HG03025 (cell line): ENCODE measurements around the gene NKAIN2.
"Not testable (repeated sequence)": the region's sequence is repeated elsewhere in the genome, so short reads cannot be mapped to it uniquely, and the experiment has no call there.

ENCODE experiments used
- ATAC-seq: cut with Tn5 transposase; IDR thresholded peaks from one replicate; pipeline ENCODE4 v1.9.1; 2021; ENCODE audit warnings: mild to moderate bottlenecking, moderate library complexity; ENCODE audit not compliant: unreplicated experiment, low FRiP score

Gene NKAIN2

DNA sequence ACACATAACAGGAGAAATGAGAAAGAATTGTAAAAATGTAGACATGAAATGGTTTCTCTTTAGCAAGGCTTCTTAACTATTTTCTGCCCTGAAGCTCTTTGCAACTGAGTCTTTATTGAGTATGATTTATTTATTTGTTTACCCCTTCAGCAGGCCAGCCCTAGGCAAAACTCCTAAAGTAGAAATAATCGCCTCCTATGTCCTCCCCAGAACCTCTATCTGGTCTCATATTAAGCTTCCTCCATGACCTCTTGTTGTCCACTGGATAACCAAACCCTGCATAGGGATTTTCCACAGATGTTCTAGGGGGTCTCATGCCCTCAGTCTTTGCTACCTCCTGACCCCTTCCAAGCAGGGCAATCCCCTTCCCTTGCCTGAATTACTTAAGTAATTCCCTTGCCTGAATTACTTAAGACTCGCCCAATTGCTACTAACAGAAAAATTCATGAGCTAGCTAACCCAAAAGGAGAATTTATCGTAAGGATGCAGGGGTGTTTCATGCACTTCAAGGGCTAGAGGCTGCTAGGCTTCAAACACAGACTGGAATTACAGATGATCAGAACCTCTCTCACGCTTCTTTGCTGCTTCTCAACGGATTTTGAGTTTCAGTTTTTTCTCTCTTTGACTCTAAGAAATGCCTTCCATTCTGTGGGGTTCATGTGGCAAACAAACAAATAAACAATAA lies 732.6 kb downstream of the NKAIN2 start:
- ATAC-seq, result no peak

GRCh38 chr6:124536842-124537191 lies 733.2 kb downstream of the NKAIN2 start:
- ATAC-seq, result no peak

DNA sequence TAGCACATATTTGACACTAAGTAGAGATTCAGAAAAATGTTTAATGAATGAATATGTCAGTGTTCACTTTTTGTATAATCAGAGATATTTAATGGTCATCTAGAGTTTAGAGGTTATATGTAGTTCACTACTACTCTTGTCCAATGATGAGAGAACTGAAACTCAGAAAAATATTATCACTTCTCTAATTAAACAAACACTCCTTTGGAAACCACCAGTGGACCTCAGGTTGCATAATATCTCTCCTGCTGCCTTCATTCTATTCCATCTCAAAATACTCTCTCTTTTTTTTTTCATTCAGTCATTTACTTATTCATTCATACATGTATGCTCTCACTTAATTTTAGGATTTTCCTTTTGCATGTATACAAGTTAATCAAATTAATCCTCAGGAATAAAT lies 735.4 kb downstream of the NKAIN2 start:
- ATAC-seq, result no peak

DNA sequence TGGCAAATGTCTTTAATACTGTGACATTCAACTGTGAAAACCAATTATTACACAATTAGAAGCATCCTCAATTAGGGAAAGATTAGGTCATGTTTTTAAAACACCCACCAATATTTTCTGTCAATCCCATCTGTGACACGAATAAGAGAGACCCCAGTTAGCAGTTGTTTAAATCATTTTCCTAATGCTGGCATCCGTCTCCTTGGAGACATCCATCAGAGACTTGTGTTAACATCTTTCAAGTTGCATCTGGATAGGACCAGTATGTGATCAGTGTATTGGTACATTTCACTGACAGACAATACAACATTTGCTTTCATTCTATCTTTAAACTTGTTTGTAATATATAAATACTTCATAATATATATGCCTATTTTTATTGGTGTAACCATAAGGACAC lies 737.9 kb downstream of the NKAIN2 start:
- no peak for ATAC-seq

- ATAC-seq, result no peak
These were observed 742.9 kb downstream of the NKAIN2 start for GRCh38 chr6:124546601-124547000.

DNA sequence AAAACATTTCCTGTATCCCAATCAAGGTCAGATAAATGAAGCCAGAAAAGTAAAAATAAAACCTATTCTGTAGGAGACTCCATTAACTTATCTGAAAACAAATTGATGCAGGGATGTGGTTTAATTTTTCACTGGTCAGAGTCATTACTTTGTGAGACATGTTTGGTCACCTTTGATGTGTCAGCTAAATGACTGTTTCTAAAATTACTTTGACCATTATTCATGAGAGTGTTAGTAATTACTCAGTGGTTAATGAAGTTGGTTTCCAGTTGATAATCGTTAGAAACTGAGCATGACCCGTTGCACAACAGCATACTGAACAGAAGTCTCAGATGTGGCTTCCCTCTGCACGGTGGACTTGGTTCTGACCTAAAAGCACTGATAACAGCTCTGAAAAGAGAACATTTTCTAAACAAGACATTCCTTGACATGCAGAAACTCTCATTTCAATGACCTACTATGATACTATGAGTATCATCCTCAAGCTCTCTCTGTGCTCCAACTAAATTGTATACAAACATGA lies 748.1 kb downstream of the NKAIN2 start:
- ATAC-seq, result no peak

- ATAC-seq, result no peak
These were observed 754.2 kb downstream of the NKAIN2 start for GRCh38 chr6:124557873-124558272.

GRCh38 chr6:124560078-124560477 lies 756.4 kb downstream of the NKAIN2 start:
- not testable (repeated sequence) for ATAC-seq

DNA sequence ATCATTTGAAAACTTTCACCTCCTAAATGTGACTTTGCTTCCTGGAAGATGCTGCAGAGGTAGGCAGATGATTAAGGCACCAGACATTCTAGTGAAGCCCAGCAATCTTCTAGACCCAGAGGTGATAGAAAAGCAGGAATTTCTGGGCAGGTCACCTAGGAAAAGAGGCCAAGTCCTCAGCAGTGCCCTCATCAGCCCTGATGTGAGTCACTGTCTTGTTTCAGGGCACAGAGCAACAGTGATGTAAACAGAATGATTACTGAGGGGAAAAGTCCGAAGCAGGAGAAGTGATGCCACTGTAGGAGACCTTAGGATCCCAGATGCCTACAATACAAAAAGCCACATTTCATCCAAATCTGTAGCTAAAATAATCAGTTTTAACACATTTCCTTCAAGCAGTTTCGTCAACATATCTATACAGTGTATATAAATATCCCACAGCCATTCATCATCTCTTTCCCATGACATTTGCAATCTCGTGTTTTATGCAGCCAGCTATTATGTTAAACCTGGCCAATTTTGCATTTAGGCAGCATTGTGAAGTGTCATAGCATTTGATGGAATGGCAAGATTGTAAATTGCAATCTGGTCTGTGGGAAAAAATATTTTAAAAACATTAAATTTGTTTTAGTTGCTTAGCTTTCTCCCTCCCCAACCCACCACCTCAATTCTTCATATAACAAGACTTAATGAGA lies 757.4 kb downstream of the NKAIN2 start:
- no peak for ATAC-seq

DNA sequence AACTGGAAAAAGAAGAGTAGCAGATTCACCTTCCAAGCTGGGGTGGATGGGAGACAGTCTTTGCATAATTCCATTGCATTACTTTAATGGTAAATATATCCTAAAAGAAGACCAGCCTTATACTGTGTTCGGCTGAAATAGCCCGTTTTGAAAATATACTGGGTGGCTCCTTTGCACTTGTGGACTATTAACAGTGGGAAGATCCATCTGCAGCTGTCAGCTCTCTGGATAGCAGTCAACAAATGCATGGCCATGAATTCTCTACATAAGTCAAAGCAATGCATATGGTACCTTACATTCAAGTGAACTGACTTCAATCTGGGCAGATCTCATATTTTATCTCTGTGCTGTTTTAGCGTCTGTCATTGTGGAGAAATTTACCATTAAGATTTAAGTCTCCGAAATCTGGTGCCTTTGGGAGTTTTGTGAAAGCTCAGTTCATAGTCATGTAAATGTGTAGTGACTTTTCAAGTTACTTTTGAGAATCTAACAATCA lies 758.0 kb downstream of the NKAIN2 start:
- no peak for ATAC-seq

DNA sequence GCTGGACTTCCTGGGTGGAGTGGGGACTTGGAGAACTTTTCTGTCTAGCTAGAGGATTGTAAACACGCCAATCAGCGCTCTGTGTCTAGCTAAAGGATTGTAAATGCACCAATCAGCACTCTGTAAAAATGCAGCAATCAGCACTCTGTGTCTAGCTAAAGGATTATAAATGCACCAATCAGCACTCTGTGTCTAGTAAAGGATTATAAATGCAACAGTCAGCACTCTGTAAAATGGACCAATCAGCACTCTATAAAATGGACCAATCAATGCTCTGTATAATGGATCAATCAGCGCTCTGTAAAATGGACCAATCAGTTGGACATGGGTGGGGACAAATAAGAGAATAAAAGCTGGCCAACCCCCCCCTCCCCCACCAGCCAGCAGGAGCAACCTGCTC lies 760.5 kb downstream of the NKAIN2 start:
- ATAC-seq, result not testable (repeated sequence)

DNA sequence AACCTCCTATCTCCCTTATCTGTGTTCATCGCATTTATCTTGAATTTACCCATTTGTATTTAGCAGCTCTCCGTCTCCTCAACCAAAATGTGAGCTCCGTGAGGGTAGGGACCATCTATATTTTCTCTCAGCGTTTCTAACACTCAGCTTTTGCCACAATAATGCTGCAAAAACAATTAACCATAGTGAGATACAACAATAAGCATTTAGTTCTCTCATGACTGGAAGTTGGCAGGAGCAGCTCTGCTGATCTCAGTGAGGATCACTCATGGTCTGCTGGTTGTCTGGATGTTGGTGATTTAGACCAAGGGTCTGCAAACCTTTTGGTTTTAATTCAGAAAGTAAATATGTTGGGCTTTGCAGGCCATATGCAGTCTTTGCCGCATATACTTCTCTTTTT lies 763.7 kb downstream of the NKAIN2 start:
- no peak for ATAC-seq

DNA sequence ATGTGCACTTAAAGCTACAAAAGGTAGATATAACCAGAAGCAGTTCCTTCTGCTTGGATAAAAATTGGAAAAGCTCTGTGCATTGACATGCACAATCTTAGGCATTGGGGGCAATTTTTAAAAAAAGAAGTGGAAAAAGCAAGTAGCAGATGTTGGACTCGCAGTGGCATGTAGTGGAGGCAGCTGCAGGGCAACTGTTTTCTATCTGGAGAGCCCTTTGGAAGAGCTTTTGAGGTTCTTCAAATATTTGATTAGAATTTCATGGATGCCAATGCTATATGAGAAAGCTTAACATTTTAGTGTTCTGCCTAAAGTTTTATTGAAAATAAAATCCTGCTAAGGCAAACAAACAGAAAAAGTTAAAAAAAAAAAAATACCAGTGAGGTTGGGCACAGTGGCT lies 770.3 kb downstream of the NKAIN2 start:
- ATAC-seq, result no peak

GRCh38 chr6:124577734-124578281 lies 774.1 kb downstream of the NKAIN2 start:
- no peak for ATAC-seq

DNA sequence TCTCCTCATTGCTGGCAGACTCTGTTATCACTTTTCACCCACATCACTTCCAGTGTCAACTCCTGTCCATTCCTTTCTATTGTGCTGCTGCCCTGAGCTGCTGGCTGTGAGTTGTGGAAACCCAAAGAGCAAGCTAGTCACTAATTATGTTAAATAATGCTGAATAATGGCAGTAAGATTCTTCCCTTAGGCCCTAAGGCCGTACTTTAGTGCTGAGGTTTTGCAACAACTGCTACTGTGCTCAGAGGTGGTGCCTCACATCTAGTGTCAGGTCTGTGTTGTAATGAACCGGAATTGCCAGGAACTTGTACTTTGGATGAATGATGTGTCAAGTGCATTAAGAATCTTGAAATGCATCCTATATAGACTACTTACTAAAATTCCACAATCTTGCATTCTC lies 786.3 kb downstream of the NKAIN2 start:
- no peak for ATAC-seq

- no peak for ATAC-seq
These were observed 796.0 kb downstream of the NKAIN2 start for GRCh38 chr6:124599656-124600055.

- ATAC-seq, result no peak
These were observed 801.1 kb downstream of the NKAIN2 start for GRCh38 chr6:124604719-124605118.

DNA sequence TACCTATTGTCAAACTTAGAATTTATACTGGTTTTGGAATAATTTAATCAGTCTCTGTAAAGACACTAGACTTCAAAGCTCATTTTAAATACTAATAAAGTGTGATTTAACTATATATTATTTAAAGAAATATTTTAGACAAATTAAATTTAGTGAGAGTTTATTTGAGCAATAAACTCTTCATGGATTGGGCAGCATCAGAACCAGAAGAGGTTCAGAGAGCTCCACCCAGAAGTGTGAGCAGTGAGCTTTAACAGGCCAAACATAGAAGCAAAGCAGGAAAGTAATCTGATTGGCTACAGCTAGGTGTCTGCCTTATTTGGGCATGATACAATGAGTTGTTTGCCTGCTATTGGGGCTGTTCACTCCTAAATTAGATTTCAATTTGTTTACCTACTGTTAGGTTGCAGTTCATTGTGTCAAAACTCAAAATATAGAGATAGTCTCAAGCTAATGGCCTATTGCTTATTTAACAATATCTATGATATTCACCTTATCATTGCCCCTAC lies 803.5 kb downstream of the NKAIN2 start:
- ATAC-seq, result no peak

DNA sequence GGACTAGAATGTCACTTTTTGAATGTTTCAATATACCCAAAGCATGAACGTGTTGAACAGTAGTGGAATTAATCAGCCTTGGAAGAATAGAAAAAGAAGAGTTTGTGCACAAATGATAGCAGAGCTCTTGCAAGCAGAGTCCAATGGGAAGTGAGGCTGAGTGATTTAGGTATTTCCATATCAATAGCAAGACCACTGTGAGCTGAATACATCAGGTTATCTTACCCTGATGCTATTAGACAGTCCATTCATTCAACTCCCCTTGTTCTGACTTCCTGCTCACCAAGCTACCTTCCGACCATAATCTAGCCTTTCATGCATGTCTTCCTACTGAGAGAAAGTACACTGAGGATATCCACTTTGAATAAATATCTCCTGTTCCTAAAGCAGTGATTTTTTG lies 809.4 kb downstream of the NKAIN2 start:
- ATAC-seq, result no peak

- ATAC-seq, result no peak
These were observed 818.7 kb downstream of the NKAIN2 start for GRCh38 chr6:124622351-124622750.

GRCh38 chr6:124633655-124634054 lies 830.0 kb downstream of the NKAIN2 start:
- ATAC-seq, result no peak
